Activated CD8-positive, alpha-beta memory T cell treated with anti-CD3 and anti-CD28 coated beads for 4 hours (primary cell): ENCODE results near the gene LRRC18.

ENCODE experiments used
- DNase-seq, 2 donors: peaks; one replicate each; pipeline ENCODE4 v3.0.0-alpha.2; 2020; ENCODE audit warnings: low read depth in 2 of 2

The LRRC18 gene

DNA sequence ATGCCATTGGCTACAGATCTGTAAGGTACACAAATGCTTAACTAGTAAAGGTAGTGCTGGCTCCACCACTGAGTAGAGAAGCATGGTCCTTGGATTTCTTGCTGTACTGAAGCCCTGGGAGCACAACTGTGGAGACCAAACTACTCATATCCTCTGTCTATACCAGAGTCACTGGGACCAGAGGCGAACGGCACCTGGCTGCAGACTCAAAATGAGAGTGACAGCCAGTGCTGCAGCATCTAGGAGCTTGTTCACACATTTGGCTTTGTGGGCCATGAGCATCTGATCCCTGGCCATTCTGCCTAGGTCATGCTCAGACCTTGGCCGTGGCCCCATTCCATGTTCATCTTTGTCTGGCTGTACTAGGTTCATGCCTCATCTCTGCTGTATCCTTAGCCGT lies 31.9 kb downstream of the LRRC18 start:
- no peak for DNase-seq

DNA sequence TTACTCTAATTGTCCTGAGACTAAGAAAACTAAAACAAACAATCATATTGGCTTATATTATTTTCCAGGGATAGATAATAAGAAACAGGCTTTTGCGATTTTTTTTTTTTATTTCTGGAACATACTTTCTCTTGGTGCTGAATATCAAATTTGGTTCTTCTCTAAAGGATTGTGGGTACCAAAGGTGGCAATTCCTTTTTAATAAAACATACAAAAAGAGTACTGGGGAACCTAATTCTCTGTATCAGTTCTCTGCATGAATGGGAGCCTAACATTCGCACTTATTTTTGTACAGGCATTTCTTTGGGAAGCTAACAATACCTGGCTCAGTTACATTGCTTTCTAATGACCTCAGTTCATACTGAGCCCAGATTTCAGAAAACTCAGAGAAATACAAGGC lies 32.8 kb downstream of the LRRC18 start:
- no peak for DNase-seq

DNA sequence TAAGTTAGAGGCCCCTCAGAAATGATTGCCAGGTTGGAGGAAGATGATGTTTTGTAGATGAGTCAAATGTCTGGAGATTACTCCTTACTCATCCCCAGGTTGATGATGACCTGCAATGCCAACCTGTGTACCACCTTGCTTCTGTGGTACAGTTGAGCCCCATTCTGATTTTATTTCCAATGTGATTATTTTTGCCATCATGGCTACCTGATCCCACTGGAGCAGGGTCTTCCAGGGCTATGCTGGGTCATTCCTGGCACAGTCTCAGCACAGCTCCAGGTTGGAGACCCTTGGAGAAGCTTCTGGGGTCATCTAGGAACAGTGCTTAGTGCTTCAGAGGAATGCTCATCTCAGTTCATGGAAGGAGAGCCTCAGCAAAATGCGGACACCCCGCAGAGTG lies 34.3 kb downstream of the LRRC18 start:
- DNase-seq: no peak

DNA sequence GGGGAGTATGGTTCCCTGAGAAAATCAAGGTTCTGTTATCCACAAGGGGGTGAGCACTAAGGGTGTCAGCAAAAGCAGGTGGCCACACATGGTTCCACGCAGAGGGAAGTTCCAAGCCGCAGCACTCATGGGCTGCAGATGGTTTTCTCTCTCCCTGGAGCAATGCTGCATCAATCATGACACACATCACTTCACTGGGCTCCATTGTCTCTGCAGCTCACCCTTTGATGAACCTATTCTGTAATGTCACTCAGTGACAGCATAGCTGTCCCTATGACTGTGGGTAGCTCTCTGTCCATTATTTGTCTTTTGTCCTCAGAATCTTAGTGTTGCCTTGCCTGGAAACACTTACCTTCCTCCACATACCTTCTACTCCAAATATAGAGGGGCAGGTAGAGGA lies 34.8 kb downstream of the LRRC18 start:
- DNase-seq: no peak

DNA sequence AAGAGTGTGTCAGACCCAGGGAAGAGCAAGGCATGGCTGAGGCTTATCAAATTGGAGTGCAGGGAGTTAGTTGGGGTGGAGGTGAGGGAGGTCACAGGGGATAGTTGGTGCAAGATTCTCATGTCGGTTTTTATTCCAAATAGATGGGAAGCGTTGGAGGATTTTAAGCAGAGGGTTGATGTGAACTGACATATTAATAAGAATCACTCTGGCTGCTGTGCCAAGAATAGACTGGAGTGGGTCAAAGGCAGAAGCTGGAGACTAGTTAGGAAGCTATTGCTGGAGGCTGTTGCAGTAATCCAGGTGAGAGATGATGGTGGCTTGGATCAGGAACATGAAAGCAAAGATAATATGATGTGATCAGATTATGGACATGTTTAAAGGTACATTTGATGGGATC lies 36.5 kb downstream of the LRRC18 start:
- no peak for DNase-seq

DNA sequence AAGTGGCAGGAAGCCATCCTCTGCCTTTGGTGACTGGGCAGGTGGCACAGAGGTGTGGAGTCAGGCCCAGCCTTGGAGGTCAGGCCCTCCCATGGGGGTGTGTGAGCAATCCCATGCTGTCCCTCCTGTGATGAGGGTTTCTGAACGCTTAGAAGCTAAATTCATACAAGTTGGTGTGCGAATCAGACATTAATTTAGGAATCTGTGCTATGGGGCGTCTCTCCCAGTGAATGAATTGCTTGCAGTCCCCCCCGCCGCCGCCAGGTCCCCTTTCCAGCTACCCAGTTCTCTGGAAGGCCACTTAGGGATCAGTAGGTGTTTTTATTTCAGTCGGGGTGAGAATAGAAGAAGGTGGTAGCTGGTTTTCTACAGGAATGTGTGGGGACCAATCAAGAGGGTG lies 37.5 kb downstream of the LRRC18 start:
- DNase-seq: no peak

DNA sequence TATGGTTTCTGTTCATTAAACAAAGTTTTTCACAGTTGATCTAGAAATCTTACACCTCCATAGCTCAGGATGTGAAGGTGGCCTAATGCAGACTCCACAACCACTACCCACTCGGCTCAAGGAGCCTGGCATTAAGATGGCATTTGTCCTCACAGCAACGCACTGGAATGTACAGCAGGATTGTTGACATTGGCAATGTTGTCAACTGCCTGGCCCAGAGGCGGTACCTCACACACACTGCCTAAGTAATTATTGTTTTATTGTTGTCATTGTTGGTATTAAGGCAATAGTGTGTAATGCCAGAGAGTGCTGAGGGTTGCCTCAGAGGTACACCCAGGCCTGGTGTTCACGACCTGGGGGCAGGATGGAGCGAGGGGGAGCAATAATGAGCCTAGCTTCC lies 38.3 kb downstream of the LRRC18 start:
- DNase-seq: no peak

DNA sequence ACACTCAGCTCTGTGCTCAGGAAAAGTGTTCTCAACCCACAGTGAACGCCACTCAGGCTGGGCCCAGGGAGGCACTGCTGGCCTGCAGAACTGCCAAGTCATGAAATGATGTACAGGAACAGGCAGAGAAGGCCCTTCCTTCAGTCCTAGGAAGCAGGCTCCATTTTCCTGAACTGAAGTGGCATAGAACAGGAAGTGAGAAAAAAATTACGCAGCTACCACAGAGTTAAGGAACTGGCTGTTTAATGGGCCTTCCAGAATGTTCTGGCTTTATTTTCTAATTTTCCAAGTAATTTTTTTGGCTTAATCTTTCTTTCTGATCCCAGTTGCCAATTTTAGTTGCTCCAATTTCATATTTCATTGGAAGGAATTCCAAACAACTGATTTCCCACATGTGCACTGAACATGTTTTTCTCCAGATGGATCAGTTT lies 39.3 kb downstream of the LRRC18 start:
- DNase-seq: no peak

DNA sequence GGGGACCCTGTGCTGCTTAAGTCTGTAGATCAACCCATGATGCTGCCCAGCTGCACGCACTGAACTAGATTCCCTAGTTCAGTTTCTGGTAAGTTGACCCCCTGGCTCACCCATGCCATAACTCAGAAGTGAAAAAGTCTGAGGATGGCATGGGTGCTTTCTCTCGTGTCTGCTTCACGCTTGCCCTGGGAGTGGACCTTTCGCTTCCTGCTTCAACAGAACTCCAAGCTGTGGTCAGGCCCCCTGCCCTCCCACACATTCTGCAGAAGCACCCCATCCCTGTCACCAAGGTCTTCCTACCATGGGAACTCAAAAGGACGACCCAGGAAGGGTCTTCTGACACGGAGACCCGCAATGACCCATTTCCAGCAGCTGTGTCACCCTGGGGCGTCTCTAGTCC lies 39.9 kb downstream of the LRRC18 start:
- no peak for DNase-seq

DNA sequence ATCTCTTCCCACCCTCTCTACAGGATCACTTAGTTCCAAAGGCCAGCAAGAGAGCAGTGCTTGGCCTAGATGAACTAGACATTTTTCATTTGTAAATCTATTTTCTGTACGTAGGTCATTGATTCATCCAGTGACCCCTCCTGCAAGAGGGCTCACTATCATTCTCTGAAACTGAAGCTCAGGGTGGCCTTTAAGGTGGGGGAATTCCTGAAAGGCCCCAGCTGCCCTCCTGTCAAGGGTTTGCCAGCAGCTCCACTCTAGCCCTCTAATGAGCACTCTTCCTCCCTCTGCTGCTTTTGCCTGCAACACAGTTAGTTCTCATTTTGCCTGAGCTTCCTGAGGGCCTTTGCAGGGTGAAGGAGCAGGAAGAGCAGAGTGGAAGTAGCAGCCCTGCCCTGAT lies 41.2 kb downstream of the LRRC18 start:
- no peak for DNase-seq

DNA sequence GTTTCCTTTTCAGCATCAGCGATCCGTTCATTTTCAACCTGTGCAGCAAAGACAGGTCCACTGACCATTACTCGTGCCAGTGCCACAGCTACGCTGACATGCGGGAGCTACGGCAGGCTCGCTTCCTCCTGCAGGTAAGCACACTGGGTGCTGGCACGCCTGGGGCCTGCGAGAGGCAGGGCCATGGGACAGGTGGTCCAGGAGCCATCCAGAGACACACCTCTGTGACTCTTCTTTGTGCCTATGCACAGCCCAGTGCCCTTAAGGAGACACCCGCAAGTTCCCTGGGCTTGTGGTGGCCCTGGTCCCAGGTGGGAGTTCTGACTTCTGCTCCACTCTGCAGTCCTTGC lies 42.2 kb downstream of the LRRC18 start:
- no peak for DNase-seq

DNA sequence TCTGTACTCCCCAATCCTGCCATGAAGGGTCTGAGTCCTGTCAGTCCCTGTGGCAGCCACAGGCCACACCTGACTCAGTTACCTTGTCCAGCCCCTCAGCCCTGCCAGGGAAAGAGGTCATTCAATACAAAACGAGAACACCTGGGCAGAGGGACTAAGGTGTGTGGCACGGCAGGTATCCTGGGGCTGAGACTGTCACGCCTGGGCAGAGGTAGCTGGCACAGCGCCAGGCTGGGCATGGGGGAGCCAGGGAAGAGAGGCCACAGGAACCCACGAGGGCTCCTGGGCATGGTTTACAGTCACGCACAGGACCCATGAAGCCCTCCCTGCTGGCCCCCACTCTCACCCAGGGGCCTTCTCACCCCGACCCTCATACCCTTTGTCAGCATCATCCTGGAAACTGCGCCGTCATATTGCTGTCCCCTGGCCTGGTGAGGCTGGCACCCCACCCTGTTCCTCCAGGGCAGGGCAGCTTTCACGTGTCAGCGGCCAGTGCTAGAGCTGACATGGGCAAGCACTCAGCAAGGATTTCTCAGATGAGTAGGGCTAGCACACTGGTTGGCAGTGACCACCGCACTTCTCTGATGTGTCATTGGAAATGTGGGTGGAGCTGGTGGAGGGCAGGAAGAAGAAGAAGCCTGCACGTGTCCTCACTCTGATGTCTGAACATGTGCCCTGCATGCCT lies 42.7 kb downstream of the LRRC18 start:
- no peak for DNase-seq

DNA sequence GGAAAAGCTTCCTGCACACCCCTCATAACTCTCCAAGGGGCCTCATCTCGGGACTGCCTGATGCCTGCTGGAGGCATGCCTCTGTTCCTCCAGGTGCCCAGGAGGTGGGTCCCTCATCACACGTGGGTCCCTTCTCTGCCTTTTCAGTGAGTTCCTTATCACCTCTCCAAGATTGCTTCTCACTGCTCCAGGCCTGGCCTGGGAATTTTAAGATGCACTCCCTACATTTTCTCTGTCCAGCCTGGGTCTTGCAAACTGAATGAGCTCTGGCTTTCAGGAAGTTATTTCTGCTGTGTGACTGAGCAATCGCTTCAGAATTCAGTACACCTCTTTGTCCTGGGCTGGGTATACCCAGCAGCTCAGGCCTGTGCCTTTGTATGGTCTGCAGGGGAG lies 43.8 kb downstream of the LRRC18 start:
- no peak for DNase-seq

DNA sequence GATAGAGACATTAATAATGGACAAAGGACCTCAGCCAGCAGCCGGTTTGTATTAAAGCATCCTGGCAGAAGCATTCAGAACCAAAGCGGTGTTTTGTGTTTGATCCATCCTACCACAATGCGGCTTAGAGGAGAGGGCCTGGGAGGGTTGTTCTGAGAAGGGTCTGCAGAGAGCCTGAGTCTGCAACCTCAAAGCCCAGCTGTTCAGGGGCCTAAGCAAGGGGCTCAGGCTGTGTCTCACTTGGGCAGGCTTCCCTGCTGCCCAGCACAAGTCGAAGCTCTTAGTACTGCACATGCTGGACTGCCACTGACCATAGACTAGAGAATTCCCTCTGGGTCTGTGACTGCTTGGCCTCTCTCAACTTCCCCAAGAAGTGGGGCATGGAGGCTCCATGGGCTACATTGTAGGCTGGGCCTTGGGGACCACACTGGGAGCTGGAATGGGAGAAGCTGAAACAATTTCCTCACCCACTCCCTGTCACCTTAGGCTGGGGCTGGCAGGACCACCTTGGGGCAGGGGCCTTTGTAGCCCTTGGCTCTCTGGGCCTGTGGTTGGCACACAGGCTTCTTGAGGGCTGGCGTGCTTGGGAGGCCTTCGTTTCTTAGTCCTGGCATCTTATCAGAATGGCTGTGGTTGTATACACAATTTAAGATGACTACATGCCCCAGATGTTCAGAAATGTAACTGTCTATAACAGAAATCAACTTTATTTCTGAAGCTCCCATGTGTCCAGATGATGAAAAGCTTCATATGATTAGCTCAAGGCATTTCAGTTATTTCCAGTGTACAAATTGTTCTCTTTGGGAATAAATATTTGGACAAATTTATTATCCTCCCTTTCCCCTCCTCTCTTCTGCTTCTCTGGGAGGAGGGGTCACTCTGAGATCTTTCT lies 44.5 kb downstream of the LRRC18 start:
- no peak for DNase-seq

DNA sequence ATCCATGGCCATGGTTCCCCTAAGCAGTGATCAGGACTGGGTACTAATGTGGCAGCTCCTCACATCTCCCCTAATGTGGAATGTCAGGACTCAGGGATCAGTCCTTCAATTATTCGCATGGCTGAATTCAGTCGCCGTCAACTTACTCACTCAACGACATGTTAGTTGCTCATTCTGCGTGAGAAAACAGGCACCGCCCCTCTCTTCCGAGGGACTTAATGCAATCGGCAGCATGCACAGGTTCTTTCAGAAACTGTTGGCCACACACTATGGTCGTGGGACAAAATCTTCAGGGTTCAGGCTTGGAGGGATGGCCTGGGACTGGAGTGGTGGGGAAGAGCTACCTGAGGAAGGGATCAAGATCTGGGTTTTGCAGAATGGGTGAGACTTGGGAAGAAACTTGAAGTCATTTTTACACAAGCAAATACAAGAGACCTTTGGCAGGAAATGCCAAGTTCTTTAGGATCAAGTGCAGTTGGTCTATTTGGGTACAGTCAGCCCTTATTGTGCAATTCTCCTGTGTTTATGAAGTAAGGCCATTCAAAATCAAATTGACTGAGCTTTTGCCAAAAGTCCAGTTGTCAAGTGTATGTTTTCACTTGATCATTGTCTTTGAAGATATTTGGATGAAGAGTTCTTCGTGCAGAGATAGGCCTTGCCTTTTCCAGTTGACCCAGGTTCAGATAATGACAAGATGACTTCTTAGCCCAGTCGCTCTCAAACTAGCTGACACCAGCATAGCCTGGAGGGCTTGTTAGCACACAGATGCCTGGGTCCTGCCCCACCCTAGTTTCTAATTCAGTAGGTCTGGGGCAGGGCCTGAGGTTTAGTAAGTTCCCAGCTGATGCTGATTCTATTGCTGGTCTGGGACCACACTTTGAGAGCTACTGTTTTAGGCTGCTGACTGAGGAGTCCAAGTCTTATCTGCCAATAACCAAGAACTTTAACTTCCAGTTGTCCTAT lies 48.5 kb downstream of the LRRC18 start:
- DNase-seq: no peak

DNA sequence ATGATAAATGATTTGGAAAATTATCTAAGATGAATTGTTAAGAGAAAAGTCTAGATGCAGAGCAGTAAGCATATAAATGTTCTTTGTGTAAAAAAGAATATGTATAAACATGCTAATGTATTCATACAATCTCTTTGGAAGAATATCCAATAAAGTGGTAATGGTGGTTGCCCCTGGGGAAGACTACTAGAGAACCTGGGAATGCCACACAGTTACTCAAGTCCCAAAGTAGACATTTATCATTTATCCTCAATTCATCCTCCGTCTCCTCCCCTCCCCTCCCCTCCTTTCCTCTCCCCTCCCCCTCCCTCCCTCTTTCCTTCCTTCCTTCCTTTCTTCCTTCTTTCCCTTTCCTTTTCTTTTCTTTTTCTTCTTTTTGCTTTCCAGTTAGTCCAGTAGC lies 51.7 kb downstream of the LRRC18 start:
- no peak for DNase-seq

DNA sequence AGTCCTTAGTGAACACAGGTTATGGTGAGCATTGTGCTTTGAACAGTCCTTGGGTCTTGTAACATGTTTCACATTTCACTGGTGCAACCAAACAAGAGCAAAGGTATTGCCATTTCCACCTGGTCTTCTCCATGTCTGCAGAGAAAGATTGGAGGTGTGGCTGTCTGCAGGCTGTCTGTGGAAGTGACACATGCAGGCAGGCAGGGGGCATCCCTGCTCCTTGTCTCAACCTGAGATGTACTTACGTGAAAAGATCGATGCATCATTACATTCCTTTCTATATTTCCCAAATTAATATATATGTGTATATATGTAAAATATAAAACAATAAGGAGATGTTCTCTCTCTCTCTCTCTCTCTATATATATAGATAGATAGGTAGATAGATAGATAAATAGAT lies 54.3 kb downstream of the LRRC18 start:
- no peak for DNase-seq

DNA sequence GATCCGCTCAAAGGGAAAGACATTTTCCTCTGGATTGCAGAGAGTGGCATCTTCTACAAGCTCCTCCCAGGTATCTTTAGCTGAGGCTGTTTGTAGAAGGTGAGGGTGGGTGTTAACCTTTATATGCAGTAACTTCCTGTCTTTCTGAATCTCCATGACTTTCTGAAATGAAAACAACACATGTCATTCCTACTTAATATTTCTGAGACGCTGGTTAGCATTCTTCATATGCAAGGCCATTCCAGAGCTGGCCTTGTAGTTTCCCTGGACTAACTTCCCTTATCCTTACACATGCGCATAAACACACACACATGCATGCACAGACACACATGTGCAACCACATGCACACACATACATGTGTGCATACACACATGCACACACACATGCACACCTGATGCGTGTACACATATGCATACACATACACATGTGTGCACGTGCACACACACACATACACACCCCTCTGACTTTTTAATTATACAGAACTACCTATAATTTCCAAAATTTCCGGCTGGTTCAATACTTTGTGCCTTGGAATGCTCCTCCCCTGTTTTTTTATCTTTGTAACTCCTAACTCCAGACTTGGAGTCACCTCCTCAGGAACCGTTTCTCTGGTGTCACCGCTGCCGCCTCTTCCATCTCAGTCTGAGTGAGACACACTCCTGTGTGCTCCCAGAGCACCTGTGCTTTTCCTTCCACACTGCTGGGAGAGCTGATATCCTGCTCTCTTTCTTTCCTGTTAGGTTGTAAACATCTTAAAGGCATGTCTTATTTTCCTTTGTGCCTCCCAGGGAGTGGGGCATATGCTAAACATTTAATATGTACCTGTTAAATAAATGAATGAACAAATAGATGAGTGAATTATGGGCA lies 55.2 kb downstream of the LRRC18 start:
- DNase-seq: no peak

DNA sequence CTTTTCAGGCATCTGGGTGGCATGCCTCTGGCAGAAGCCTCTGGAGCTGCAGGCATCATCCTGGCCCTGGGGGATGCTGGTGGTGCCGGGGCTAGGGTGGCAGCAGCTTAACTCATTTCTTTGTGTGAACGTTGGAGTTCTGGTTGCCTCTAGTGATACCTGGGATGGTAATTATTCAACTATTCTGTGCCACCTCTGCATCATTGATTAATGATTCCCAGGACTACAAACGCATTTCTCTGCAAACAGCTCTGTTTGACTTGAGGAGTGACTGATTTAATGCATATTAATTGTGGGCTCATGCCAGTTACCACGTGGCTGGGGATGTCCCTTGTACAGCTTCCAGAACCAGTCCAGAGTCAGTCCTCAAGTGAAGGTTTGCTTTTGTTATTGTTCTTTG lies 55.9 kb downstream of the LRRC18 start:
- DNase-seq: no peak

DNA sequence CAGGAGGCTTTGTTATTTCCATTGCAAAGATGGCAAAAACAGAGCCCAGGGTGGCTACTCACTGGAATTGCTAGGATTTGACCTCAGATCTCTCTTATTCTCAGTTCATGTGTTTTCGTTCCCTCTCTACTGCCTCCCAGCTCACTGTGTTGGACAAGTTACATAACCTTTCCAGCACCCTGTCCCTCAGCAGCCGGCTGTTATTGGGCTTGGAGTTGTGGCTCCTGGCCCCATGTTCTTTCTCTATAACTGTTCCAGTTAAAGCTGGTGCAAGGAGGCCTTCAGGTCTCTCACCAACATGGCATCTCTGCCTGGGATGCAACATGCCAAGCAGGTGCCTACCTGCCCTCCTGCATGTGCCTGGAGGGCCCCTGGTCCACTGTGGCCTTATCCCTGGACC lies 56.8 kb downstream of the LRRC18 start:
- no peak for DNase-seq

DNA sequence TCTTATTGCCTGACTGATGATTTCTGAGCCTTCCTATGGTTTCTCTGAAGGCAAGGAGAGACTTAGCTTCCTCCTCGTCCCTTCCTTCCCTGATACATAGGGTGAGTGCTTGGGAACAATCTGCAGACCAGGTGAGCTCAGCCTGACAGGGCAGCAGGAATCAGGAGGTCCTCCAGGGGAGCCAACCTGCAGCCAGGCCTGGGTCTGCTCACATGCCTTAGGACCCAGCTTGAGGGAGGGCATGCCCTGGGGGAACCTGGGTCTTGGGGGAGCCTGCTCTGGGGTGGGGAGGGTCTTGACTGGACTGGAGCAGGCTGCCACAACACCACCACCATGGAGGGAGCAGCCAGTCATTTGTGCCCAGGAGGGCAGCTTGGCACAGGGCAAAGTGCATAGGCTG lies 57.7 kb downstream of the LRRC18 start:
- DNase-seq: no peak
